ENCODE results near the gene HOXA6.
A peak's percentile ranks its signal among the peaks of the same experiment; 100 is the strongest.

Gene HOXA6

DNA sequence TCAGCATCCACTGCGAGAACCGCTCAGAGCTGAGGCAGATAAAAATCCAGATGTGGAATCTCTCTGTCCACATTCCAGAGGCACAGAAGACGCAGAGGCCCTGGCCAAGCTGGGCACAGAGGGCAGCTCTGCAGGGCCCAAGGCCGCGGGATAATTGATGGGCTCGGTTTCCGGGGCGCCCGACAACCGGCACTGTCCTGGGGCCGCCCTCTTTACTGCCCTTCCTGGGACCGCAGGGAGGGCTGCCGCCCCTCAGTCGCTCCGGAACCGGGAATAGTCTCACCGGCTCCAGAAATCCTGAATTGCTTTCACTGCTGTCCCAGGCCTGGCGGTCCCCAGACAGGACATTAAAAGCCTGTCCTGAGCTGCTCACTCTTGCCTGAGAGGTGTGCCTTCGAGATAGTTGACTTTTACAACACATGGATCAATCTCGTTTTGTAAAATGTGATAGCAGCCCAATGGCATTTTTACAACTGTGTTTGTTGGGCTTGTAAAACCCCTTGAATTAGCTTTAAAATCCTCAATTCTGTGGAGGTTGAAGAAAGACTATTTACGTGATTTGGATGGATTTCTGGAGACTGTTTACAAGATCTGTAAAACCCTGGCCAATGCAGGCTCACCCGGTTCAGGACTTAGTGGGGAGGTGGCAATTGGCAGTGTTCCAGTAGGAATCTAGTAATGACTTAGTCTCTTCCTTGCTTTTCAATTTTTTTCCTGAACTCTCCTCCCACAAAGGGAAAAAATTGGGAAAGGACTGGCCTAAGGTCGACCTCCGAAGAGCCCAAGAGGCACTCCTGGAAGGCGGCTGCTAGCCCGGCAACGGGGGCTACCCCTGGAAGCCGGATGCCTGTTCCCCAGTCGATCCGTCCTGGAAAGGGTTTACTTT lies 1.4 kb upstream of the HOXA6 start:
- Mint-ChIP-seq H3K9me3 (peaks cover 4% of the 10 kb centered on the region), H3K27me3 (ENCODE audit: low read depth, poor library complexity) (peaks cover 15% of the 10 kb centered on the region), H3K4me1 (peaks cover 43% of the 10 kb centered on the region), H3K36me3 (ENCODE audit: low read depth) (peaks cover 93% of the 10 kb centered on the region), H3K4me3 (peak overlapping the region; percentile 97), H3K27ac (peak overlapping the region; percentile 100)
- TF ChIP-seq, protein P1, sequence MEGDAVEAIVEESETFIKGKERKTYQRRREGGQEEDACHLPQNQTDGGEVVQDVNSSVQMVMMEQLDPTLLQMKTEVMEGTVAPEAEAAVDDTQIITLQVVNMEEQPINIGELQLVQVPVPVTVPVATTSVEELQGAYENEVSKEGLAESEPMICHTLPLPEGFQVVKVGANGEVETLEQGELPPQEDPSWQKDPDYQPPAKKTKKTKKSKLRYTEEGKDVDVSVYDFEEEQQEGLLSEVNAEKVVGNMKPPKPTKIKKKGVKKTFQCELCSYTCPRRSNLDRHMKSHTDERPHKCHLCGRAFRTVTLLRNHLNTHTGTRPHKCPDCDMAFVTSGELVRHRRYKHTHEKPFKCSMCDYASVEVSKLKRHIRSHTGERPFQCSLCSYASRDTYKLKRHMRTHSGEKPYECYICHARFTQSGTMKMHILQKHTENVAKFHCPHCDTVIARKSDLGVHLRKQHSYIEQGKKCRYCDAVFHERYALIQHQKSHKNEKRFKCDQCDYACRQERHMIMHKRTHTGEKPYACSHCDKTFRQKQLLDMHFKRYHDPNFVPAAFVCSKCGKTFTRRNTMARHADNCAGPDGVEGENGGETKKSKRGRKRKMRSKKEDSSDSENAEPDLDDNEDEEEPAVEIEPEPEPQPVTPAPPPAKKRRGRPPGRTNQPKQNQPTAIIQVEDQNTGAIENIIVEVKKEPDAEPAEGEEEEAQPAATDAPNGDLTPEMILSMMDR (IDR thresholded peaks at IDR 0.05), result no peak
- DNase-seq, result peak; percentile 39

DNA sequence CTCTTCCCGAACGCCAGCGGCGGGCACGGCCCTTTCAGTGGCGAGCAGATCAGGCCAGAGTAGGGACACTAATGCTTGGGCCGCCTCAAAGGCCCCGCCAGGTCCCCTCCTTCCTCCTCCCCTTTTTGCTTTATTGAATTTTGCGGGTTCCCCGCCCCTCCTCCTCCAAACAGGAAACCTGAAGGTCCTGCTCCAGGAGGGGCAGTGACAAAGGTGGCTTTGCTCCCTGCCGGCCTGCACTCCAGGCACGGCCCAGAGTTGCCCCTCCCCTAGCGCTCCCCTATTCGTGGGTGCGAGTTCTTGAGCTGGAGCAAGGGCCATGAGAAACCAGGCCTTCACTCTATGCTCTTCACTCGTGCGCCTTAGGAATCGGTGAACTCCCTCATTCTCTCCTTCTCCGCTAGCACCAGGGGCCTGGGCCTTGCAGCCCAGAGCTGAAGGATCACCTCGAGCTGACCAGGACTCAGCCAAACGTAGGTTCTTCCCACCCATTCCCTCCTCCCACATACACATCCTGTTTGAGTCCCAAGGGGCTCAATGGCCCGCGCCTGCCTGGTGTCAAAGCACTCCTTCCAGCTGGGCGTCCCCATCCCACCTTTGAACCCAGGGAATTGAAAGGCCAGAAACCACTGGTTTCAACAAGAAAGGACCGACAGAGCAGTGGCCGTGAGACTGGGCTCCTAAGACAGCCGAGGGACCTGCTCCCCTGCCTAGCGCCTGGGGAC lies 619 bp upstream of the HOXA6 start:
- H3K27ac Mint-ChIP-seq, result peak overlapping the region; percentile 100
- peaks cover 93% of the 10 kb centered on the region for H3K36me3 Mint-ChIP-seq (ENCODE audit: low read depth)
- TF ChIP-seq, protein P1 (IDR thresholded peaks at IDR 0.05), result no peak
- peak overlapping the region; percentile 97 for H3K4me3 Mint-ChIP-seq
- peak; percentile 38 for DNase-seq
- H3K27me3 Mint-ChIP-seq (ENCODE audit: low read depth, poor library complexity), result peaks cover 18% of the 10 kb centered on the region
- H3K4me1 Mint-ChIP-seq, result peaks cover 37% of the 10 kb centered on the region
- peaks cover 4% of the 10 kb centered on the region for H3K9me3 Mint-ChIP-seq

DNA sequence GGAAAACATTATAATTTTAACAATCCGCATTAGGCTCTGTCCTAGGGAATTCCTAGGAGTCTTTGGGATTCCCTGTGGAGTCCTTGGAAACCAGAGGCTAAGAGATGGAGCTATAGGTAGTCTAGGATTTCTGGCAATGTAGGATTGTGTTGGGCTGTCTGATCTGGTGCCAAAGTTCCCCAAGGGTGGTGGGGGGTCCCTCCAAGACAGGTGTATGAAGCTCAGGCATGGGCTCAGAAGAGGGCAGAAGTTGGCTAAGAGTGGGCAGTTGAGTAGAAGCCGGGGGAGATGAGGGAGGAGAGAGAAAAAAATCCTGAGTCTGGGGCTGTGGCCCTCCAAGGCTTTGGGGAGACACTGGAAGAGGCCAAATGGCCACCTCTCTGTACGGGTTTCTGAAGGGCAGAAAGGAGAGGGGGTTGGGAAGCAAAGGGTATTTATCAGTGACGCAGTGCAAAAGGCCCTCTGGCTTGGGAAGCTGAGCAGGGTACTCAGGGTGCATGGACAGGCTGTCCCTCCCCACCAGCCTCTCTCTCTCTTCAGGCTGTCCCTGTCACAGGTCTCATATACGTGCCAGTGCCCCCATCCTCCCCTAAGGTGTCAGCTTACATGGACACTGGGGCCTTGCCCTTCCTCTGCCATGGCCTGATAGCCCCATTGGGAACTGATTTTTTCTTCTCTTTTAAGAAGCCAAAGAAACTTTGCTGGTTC lies 929 bp downstream of the HOXA6 start:
- peaks cover 44% of the 10 kb centered on the region for H3K4me1 Mint-ChIP-seq
- H3K4me3 Mint-ChIP-seq, result peak overlapping the region; percentile 97
- TF ChIP-seq, protein P1 (IDR thresholded peaks at IDR 0.05), result no peak
- H3K27me3 Mint-ChIP-seq (ENCODE audit: low read depth, poor library complexity), result peaks cover 17% of the 10 kb centered on the region
- H3K9me3 Mint-ChIP-seq, result peaks cover 3% of the 10 kb centered on the region
- H3K36me3 Mint-ChIP-seq (ENCODE audit: low read depth), result peaks cover 95% of the 10 kb centered on the region
- H3K27ac Mint-ChIP-seq, result peak overlapping the region; percentile 99
- peak; percentile 50 for DNase-seq

DNA sequence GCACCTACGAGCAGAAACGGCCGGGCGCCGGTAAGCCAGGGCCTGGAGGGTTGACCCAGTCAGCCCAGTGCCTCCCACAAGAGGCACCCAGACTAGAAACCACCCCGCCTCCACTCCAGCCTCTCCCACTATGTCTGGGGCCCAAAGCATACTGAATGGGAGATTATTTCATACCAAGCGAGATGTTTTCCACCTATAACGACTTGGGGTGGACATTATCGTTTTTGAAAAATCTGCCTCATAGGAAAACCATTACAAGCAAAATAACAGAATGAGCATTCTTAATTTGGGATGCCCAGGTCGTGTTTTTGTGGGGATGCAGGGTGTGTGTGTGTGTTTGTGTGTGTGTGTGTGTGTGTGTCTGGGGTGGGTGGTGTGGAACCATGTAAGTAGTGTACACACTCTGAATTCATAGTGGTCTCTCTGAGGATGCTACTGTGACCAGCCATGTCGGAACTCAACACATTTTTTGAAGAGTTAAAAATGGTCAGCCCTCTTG lies 1.6 kb downstream of the HOXA6 start:
- H3K27me3 Mint-ChIP-seq (ENCODE audit: low read depth, poor library complexity), result peaks cover 17% of the 10 kb centered on the region

DNA sequence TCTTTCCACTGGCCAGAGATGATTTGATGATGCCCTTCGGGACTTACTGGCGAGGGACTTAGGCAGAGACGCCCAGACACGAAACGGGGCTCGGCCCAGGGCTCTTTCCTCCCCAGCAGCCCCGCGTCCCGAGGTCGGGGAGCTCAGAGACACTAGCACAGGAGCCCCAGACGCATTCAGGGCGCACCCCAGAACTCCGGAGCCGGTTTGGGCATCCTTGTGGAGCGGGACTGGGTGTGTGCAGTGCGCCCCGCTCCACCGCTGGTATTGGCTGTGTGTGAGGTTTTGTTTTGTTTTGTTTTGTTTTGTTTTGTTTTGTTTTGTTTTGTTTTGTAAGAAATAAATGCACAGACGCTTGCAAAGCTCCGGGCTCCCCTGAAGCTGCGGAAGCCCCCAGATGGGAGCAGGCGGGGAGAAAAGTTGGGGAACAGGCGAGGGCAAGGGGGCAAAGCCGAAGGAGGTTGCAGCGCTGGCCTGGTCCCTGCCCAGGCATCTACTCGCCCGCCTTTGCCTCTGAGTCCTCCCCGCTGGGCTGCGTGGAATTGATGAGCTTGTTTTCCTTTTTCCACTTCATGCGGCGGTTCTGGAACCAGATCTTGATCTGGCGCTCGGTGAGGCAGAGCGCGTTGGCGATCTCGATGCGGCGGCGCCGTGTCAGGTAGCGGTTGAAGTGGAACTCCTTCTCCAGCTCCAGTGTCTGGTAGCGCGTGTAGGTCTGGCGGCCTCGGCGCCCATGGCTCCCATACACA lies 2.2 kb downstream of the HOXA6 start:
- TF ChIP-seq, protein P1 (IDR thresholded peaks at IDR 0.05), result no peak
- Mint-ChIP-seq H3K4me3 (peak overlapping the region; percentile 97), H3K9me3 (no peaks in the 10 kb centered on the region), H3K4me1 (peaks cover 51% of the 10 kb centered on the region), H3K27ac (peak overlapping the region; percentile 99), H3K36me3 (ENCODE audit: low read depth) (peaks cover 95% of the 10 kb centered on the region), H3K27me3 (ENCODE audit: low read depth, poor library complexity) (peaks cover 17% of the 10 kb centered on the region)
- peak; percentile 49 for DNase-seq

More for the DNA sequence above, 1.6 kb downstream of the HOXA6 start:
- TF ChIP-seq, protein P1 (IDR thresholded peaks at IDR 0.05), result no peak
- Mint-ChIP-seq H3K36me3 (ENCODE audit: low read depth) (peaks cover 95% of the 10 kb centered on the region), H3K27ac (peak overlapping the region; percentile 99), H3K4me3 (peak overlapping the region; percentile 97), H3K9me3 (no peaks in the 10 kb centered on the region), H3K4me1 (peaks cover 51% of the 10 kb centered on the region)
- DNase-seq, result no peak

All from nephron progenitor cell (in vitro differentiated cells).